Sigmoid colon (tissue), 7 donors: Measurements from ENCODE around the gene RAB31. TPM values are rescaled to one million over a fixed set of nuclear protein-coding genes. Genes with fewer than 3 reads are reported as not detected.
"Not testable (repeated sequence)": the region's sequence is repeated elsewhere in the genome, so short reads cannot be mapped to it uniquely, and the experiment has no call there.

ENCODE experiments used
- DNase-seq: peaks from one replicate; pipeline ENCODE4 v3.0.0-alpha.2; 2019
- H3K27ac ChIP-seq, 4 donors: fragments of 200-600 bp; sonication (generic); one replicate each; pipeline ENCODE4 v1.5.1; 2016 to 2019; ENCODE audit warnings: mild to moderate bottlenecking in 1 of 4
- H3K27me3 ChIP-seq, 3 donors: fragments of 200-600 bp; sonication (generic); one replicate each; pipeline ENCODE4 v1.5.1; 2019; ENCODE audit warnings: mild to moderate bottlenecking in 1 of 3
- H3K36me3 ChIP-seq, 4 donors: fragments of 200-600 bp; sonication (generic); one replicate each; pipeline ENCODE4 v1.5.1; 2016 to 2019
- H3K4me1 ChIP-seq, 4 donors: fragments of 200-600 bp; sonication (generic); one replicate each; pipeline ENCODE4 v1.5.1; 2017 to 2019
- H3K4me3 ChIP-seq, 4 donors: fragments of 200-600 bp; sonication (generic); one replicate each; pipeline ENCODE4 v1.5.1; 2017 to 2019; ENCODE audit warnings: mild to moderate bottlenecking in 2 of 4, moderate library complexity in 1 of 4
- H3K9me3 ChIP-seq, 4 donors: fragments of 200-600 bp in 3 of 4; sonication (generic) in 3 of 4; one replicate each; pipeline versions ENCODE4 v1.5.1 to v1.6.1; 2013 to 2019
- EP300 ChIP-seq, 4 donors: sonication (generic); formaldehyde crosslinking; IDR thresholded peaks; one replicate each; pipeline ENCODE4 v1.6.1; 2017; ENCODE audit warnings: antibody characterized with exemption in 4 of 4
- POLR2A ChIP-seq, 2 donors: fragments of 450-650 bp; IDR thresholded peaks; one replicate each; pipeline ENCODE4 v1.6.1; 2016; ENCODE audit warnings: antibody characterized with exemption in 2 of 2, mild to moderate bottlenecking in 2 of 2, moderate library complexity in 2 of 2
- POLR2AphosphoS5 ChIP-seq, 4 donors: sonication (generic); formaldehyde crosslinking; IDR thresholded peaks; one replicate each; pipeline ENCODE4 v1.6.1; 2017; ENCODE audit warnings: antibody characterized with exemption in 4 of 4
- WGBS, 2 donors: extraction: QIAGEN DNeasy Blood & Tissue Kit; methylation state at CpG; one replicate each; pipeline ENCODE4 v1.1.7; 2013; 5-methylcytosine and 5-hydroxymethylcytosine counted together
- intact Hi-C: fragments of 100-400 bp; cut with DNase I; formaldehyde crosslinking; loops from one replicate; pipeline ENCODE4 v1.15.1; 2023
- polyA plus RNA-seq, 3 donors: library from polyadenylated mRNA; stranded (reverse); fragments of 200-250 nt; gene quantifications; one replicate each; pipeline ENCODE4 v1.2.3, GENCODE V29; 2013
- total RNA-seq, 4 donors: library from RNA; depleted of rRNA; stranded (reverse); fragments of >200 nt; gene quantifications; one replicate each; pipeline ENCODE4 v1.1.0, GENCODE V29; 2016
- TF ChIP-seq, protein P1 (sequence below), 4 experiments: fragments of 450-650 bp in 3 of 4; fragments of 200-600 bp in 1 of 4; IDR thresholded peaks; one replicate each; pipeline ENCODE4 v1.5.1; 2016 to 2019; ENCODE audit warnings: antibody characterized with exemption in 4 of 4, mild to moderate bottlenecking in 3 of 4, moderate library complexity in 2 of 4
- donor health status: healthy with polysubstance abuse.
- donor health status: Bipolar disorder and iron deficiency.
- donor health status: healthy.

The RAB31 gene
- total and polyA plus RNA-seq, 7 donors = 16.2 to 74.6 (median 52.0) TPM

DNA sequence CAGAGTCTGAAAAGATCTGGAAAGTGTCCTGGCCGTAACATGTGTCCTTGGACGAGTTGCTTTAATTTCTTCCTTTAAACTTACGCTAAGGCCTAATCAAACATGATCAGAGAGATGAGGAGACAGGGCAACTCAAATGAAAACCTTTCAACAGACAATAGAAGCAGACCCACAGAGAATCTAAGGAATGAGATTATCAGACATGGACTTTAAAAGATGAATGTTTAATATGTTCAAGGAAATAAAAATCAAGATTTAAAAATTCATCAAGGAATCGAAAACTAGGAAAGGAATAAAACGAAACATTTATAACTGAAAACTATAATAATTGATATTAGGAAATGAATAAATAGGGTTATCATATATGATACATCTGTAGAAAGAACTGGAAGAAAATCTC lies 55.1 kb downstream of the RAB31 start:
- H3K4me3 ChIP-seq = no peak overlapping the region
- WGBS, 2 donors = 94 to 95% methylated on average over 5 of the region's 5 CpGs
- TF ChIP-seq, protein P1, sequence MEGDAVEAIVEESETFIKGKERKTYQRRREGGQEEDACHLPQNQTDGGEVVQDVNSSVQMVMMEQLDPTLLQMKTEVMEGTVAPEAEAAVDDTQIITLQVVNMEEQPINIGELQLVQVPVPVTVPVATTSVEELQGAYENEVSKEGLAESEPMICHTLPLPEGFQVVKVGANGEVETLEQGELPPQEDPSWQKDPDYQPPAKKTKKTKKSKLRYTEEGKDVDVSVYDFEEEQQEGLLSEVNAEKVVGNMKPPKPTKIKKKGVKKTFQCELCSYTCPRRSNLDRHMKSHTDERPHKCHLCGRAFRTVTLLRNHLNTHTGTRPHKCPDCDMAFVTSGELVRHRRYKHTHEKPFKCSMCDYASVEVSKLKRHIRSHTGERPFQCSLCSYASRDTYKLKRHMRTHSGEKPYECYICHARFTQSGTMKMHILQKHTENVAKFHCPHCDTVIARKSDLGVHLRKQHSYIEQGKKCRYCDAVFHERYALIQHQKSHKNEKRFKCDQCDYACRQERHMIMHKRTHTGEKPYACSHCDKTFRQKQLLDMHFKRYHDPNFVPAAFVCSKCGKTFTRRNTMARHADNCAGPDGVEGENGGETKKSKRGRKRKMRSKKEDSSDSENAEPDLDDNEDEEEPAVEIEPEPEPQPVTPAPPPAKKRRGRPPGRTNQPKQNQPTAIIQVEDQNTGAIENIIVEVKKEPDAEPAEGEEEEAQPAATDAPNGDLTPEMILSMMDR (IDR thresholded peaks at IDR 0.05) = no peak
- TF ChIP-seq POLR2AphosphoS5 (IDR thresholded peaks at IDR 0.05) = no peak
- TF ChIP-seq POLR2A (IDR thresholded peaks at IDR 0.05) = no peak
- no peak for TF ChIP-seq EP300 (IDR thresholded peaks at IDR 0.05)
- no peak for DNase-seq
- no peaks in the 10 kb centered on the region for H3K36me3 ChIP-seq
- H3K4me1 ChIP-seq = peaks cover 0 to 5% (median 2%) of the 10 kb centered on the region in 4 donors
- no peaks in the 10 kb centered on the region for H3K27me3 ChIP-seq
- intact Hi-C loops = no loop called here
- peak overlapping the region in 1 of 4 donors; percentile 32 for H3K27ac ChIP-seq
- H3K9me3 ChIP-seq = peaks cover 0 to 2% (median 0%) of the 10 kb centered on the region in 4 donors

DNA sequence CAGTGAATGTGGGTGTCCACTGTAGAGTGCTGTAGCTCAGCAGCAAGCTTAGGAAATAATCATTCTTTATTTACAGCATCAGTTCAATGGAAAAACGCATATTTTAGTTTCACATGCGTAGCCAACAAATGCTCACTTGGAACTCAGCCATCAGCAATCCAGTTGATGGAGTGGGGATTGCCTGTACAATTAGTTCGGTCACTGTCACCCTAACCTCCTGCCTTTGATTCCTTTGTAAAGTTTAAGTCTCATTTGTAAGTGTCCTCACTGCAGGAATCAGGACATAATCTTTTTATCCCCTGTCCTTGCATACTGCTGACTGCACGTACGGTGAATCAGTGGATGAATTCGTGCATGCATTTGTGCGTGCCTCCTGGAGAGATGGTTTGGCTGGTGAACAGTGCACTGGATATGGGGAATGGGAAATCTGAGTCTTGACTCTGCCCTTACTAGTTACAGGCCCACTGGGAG lies 55.9 kb downstream of the RAB31 start:
- intact Hi-C loops = no loop called here
- H3K27ac ChIP-seq = peak overlapping the region in 1 of 4 donors; percentile 40
- 89 to 91% methylated on average over 7 of the region's 7 CpGs for WGBS, 2 donors

DNA sequence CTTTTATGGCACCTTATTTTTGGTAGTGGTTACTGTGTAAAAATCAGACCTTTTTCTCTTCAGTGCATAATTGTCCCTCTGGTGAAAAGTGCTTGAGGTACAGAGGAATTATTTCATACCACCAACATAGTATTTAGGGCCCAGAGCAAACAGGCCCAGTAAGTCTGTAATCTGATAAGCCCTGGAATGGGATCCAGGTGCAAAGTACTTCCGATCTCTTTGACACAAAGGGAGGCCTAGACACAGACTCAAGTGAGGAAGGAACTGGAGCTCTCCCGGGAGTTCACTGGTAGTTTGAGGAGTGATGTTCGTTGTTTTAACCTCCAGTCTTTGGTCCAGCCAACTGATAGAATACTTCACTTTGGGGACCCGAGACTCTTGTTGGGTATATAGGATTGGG lies 57.4 kb downstream of the RAB31 start:
- Histone ChIP-seq H3K27me3 (no peaks in the 10 kb centered on the region), H3K27ac (peak overlapping the region in 3 of 4 donors; percentile 13 to 37 (median 17)), H3K9me3 (peaks cover 0 to 2% (median 0%) of the 10 kb centered on the region in 4 donors), H3K4me1 (peaks cover 0 to 13% (median 8%) of the 10 kb centered on the region in 4 donors), H3K4me3 (no peak overlapping the region), H3K36me3 (no peaks in the 10 kb centered on the region)
- intact Hi-C loops = no loop called here
- 68 to 89% methylated on average over 4 of the region's 4 CpGs for WGBS, 2 donors
- TF ChIP-seq POLR2AphosphoS5 (IDR thresholded peaks at IDR 0.05) = no peak
- TF ChIP-seq EP300 (IDR thresholded peaks at IDR 0.05) = no peak
- TF ChIP-seq POLR2A (IDR thresholded peaks at IDR 0.05) = no peak
- TF ChIP-seq, protein P1 (IDR thresholded peaks at IDR 0.05) = no peak
- DNase-seq = no peak

More for the DNA sequence above, 55.9 kb downstream of the RAB31 start:
- Histone ChIP-seq H3K4me3 (no peak overlapping the region), H3K9me3 (peaks cover 0 to 2% (median 0%) of the 10 kb centered on the region in 4 donors), H3K4me1 (peaks cover 0 to 5% (median 1%) of the 10 kb centered on the region in 4 donors), H3K36me3 (no peaks in the 10 kb centered on the region), H3K27me3 (no peaks in the 10 kb centered on the region)
- no peak for DNase-seq
- no peak for TF ChIP-seq EP300 (IDR thresholded peaks at IDR 0.05)
- TF ChIP-seq POLR2A (IDR thresholded peaks at IDR 0.05) = no peak
- TF ChIP-seq, protein P1 (IDR thresholded peaks at IDR 0.05) = no peak
- TF ChIP-seq POLR2AphosphoS5 (IDR thresholded peaks at IDR 0.05) = no peak

DNA sequence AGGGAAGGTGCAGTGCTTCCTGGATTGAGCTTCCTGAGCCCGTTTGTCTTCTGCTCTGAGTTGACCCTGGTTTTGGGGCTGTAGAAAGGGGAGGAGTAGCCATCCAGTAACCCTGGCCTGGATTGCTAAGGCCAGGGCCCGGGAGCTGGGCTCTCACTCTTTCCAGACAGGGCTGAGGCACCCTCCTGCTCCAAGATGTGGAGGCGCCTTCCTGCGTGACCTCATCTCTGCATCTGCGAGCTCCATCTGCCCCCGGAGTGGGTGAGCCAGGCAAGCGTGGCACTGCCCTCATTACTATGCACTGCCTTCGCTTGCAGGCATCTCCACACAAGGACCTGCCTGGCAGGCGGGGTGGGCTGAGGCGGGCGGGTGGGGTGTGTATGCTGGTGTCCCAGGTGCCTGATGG lies 58.0 kb downstream of the RAB31 start:
- intact Hi-C loops = no loop called here
- Histone ChIP-seq H3K36me3 (no peaks in the 10 kb centered on the region), H3K27ac (peak overlapping the region in 3 of 4 donors; percentile 26 to 46 (median 37)), H3K9me3 (peaks cover 0 to 2% (median 0%) of the 10 kb centered on the region in 4 donors), H3K27me3 (no peaks in the 10 kb centered on the region), H3K4me1 (peaks cover 0 to 19% (median 9%) of the 10 kb centered on the region in 4 donors), H3K4me3 (no peak overlapping the region)
- 85 to 90% methylated on average over 11 of the region's 11 CpGs for WGBS, 2 donors
- TF ChIP-seq POLR2A (IDR thresholded peaks at IDR 0.05) (no peak), EP300 (IDR thresholded peaks at IDR 0.05) (no peak), POLR2AphosphoS5 (IDR thresholded peaks at IDR 0.05) (no peak)
- DNase-seq = no peak

DNA sequence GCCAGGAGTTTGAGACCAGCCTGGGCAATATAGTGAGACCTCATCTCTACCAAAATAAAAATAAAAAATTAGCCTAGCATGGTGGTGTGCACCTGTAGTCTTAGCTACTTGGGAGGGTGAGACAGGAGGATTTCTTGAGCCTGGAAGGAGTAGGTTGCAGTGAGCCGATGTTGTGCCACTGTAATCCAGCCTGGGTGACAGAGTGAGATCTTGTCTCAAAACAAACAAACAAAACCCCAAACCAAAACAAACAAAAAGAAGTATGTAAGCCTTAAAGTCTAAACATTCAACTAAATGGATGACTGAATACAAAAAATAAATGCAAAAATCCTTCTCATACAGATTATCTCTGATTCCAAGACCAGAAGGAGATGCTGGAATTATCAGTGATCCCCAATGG lies 58.6 kb downstream of the RAB31 start:
- no peaks in the 10 kb centered on the region for H3K36me3 ChIP-seq
- no peaks in the 10 kb centered on the region for H3K27me3 ChIP-seq
- peaks cover 0 to 2% (median 0%) of the 10 kb centered on the region in 4 donors for H3K9me3 ChIP-seq
- no peak for DNase-seq
- H3K4me3 ChIP-seq = no peak overlapping the region
- peaks cover 0 to 25% (median 12%) of the 10 kb centered on the region in 4 donors for H3K4me1 ChIP-seq
- no peak overlapping the region for H3K27ac ChIP-seq
- 90 to 98% methylated on average over 1 of the region's 1 CpG for WGBS, 2 donors
- TF ChIP-seq POLR2A (IDR thresholded peaks at IDR 0.05) (no peak), POLR2AphosphoS5 (IDR thresholded peaks at IDR 0.05) (no peak), EP300 (IDR thresholded peaks at IDR 0.05) (no peak)
- TF ChIP-seq, protein P1 (IDR thresholded peaks at IDR 0.05) = no peak
- intact Hi-C loops = no loop called here

DNA sequence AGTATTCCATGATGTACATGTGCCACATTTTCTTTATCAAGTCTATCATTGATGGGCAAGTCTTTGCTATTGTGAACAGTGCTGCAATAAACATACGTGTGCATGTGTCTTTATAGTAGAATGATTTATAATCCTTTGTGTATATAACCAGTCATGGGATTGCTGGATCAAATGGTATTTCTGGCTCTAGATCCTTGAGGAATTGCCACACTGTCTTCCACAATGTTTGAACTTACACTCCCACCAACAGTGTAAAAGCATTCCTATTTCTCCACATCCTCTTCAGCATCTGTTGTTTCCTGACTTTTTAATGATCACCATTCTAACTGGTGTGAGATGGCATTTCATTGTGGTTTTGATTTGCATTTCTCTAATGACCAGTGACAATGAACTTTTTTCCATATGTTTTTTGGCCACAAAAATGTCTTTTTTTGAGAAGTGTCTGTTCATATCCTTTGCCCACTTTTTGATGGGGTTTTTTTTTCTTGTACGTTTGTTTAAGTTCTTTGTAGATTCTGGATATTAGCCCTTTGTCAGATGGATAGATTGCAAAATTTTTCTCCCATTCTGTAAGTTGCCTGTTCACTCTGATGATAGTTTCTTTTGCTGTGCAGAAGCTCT lies 60.1 kb downstream of the RAB31 start:
- intact Hi-C loops, H3K4me3 ChIP-seq, H3K27me3 ChIP-seq, H3K27ac ChIP-seq, H3K36me3 ChIP-seq, H3K9me3 ChIP-seq, DNase-seq: not testable (repeated sequence)
- H3K4me1 ChIP-seq = peaks cover 0 to 33% (median 12%) of the 10 kb centered on the region in 4 donors
- 45 to 66% methylated on average over 2 of the region's 2 CpGs for WGBS, 2 donors

DNA sequence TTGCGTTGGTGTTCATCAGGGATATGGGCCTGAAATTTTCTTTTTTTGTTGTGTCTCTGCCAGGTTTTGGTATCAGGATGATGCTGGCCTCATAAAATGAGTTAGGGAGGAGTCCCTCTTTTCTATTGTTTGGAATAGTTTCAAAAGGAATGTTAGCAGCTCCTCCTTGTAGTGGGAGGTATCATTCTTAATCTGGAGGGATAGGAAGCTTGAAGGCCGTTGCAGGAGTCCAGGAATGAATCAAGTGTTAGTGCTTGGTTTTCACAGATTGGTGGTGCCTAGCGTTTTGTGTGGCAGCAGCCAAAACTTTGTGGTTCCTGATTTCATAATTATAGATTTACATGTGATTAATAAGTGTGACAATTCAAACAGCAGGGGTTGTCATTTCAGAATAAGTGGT lies 62.0 kb downstream of the RAB31 start:
- H3K4me1 ChIP-seq = peaks cover 0 to 33% (median 10%) of the 10 kb centered on the region in 4 donors
- not testable (repeated sequence) for H3K27me3 ChIP-seq, H3K36me3 ChIP-seq, DNase-seq, H3K9me3 ChIP-seq, H3K27ac ChIP-seq, H3K4me3 ChIP-seq
- intact Hi-C loops = loop anchor here (5.0 to 10.0 kb wide), 2 partner anchors 63 to 155 kb away; partner anchors contain the start of genes PPP4R1 and RAB31
- 77 to 84% methylated on average over 3 of the region's 3 CpGs for WGBS, 2 donors
